ENCODE measurements around the gene MAML2. TPM values are rescaled to one million over a fixed set of nuclear protein-coding genes. Genes with fewer than 3 reads are reported as not detected.

Gene MAML2
- total RNA-seq, 1 experiment from 2014 or later: 2.7 TPM

DNA sequence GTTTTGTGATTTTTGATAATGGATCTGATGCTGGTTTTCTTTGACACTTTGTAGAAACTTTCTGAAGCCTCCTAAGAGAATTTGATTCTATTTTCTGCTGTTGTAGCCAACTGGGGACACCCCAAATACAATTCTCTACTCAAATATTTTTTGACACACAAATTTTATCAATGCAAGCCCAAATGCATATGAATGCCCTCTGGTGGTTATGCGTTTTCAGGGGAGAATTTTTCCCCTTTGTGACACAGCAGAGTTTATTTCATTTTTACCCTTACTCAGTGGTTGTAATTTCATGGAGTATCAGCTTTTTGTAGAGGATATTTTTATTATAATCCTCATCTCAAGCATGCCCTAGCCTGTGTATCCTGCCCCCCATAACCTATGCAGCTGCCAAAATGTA, 374.4 kb downstream of the MAML2 start:
- Mint-ChIP-seq H3K36me3 (ENCODE audit: insufficient read depth in 1 of 3, low read depth in 3 of 3) (0 out of 7 replicates have a peak, but pooled peaks cover 0 to 2% (median 0%) of the 10 kb centered on the region in 3 experiments), H3K4me1 (peaks cover 0 to 3% of the 10 kb centered on the region in 2 experiments; a peak in 1 of 4 replicates), H3K9me3 (peaks cover 5 to 7% of the 10 kb centered on the region in 2 experiments; a peak in 3 of 5 replicates), H3K27ac (no peak overlapping the region), H3K27me3 (ENCODE audit: low read depth) (no peaks in the 10 kb centered on the region), H3K4me3 (no peak overlapping the region)
- Histone ChIP-seq H2BK15ac (ENCODE audit: low read depth, low read length) (no peak overlapping the region), H2BK12ac (ENCODE audit: insufficient read length, low read depth, low read length) (no peak overlapping the region), H3K23ac (ENCODE audit: insufficient read length, low read depth, low read length) (no peak overlapping the region), H3T11ph (ENCODE audit: low read length) (no peak overlapping the region), H3K23me2 (ENCODE audit: insufficient read length, low read depth, low read length, poor library complexity, severe bottlenecking) (no peaks in the 10 kb centered on the region), H3K14ac (ENCODE audit: insufficient read depth, low read length) (no peak overlapping the region), H3K27me3 (ENCODE audit: insufficient read depth, low read length) (no peaks in the 10 kb centered on the region), H3K27ac (ENCODE audit: insufficient read length, low read depth, low read length) (no peak overlapping the region), H2BK20ac (ENCODE audit: low read depth, low read length, poor library complexity, severe bottlenecking) (no peak overlapping the region), H3K18ac (ENCODE audit: insufficient read length, low read depth, low read length) (no peak overlapping the region), H4K8ac (replicated peaks; ENCODE audit: insufficient read length, low read depth, low read length) (no peak overlapping the region), H2BK5ac (ENCODE audit: insufficient read length, low read length) (no peak overlapping the region), H3K79me1 (ENCODE audit: insufficient read depth, low read depth, low read length, poor library complexity, severe bottlenecking) (no peaks in the 10 kb centered on the region), H2AFZ (ENCODE audit: low read length) (no peak overlapping the region), H3K4me2 (ENCODE audit: insufficient read depth, insufficient read length, low read length) (no peak overlapping the region), H3K4me1 (ENCODE audit: insufficient read depth, low read length) (no peaks in the 10 kb centered on the region), H2BK120ac (ENCODE audit: low read depth, low read length, poor library complexity, severe bottlenecking) (no peak overlapping the region), H4K5ac (ENCODE audit: insufficient read length, low read depth, low read length) (no peak overlapping the region), H3K56ac (ENCODE audit: insufficient read length, low read depth, low read length) (no peak overlapping the region), H4K91ac (ENCODE audit: insufficient read length, low read depth, low read length) (no peak overlapping the region), H3K4ac (ENCODE audit: low read depth, low read length) (no peak overlapping the region), H4K20me1 (ENCODE audit: control insufficient read depth, insufficient read depth, insufficient read length) (no peaks in the 10 kb centered on the region), H3K9ac (ENCODE audit: extremely low read depth, insufficient read length, low read length) (no peak overlapping the region), H2AK5ac (ENCODE audit: insufficient read length, low read length) (no peak overlapping the region), H3K79me2 (ENCODE audit: insufficient read depth, low read length) (no peaks in the 10 kb centered on the region), H3K9me3 (ENCODE audit: control insufficient read depth, low read depth, low read length) (no peaks in the 10 kb centered on the region)
- TF ChIP-seq, protein P1, sequence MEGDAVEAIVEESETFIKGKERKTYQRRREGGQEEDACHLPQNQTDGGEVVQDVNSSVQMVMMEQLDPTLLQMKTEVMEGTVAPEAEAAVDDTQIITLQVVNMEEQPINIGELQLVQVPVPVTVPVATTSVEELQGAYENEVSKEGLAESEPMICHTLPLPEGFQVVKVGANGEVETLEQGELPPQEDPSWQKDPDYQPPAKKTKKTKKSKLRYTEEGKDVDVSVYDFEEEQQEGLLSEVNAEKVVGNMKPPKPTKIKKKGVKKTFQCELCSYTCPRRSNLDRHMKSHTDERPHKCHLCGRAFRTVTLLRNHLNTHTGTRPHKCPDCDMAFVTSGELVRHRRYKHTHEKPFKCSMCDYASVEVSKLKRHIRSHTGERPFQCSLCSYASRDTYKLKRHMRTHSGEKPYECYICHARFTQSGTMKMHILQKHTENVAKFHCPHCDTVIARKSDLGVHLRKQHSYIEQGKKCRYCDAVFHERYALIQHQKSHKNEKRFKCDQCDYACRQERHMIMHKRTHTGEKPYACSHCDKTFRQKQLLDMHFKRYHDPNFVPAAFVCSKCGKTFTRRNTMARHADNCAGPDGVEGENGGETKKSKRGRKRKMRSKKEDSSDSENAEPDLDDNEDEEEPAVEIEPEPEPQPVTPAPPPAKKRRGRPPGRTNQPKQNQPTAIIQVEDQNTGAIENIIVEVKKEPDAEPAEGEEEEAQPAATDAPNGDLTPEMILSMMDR (conservative IDR thresholded peaks at IDR 0.05): no peak
- WGBS (ENCODE audit: extremely low coverage, insufficient read length, low lambda C conversion rate): no CpG with 5 or more reads among the region's 1 CpG
- no peak for DNase-seq
